K562 (cell line): ENCODE results near the gene MOAP1. TPM values are rescaled to one million over a fixed set of nuclear protein-coding genes. Genes with fewer than 3 reads are reported as not detected.

ENCODE experiments used
- ELF2 ChIP-seq: fragments of 250-450 bp; sonication (Bioruptor Pico); IDR thresholded peaks from 2 replicates; pipeline ENCODE4 v1.5.0; 2021; ENCODE audit warnings: mild to moderate bottlenecking
- HDAC6 ChIP-seq: IDR thresholded peaks from 2 replicates; pipeline ENCODE4 v1.6.1; 2012; ENCODE audit warnings: low read depth, mild to moderate bottlenecking, control low read depth, inconsistent platforms, low read length, moderate library complexity
- HEY1 ChIP-seq: fragments of 250-450 bp; sonication (Bioruptor Pico); IDR thresholded peaks from 2 replicates; pipeline ENCODE4 v1.5.0; 2020; ENCODE audit warnings: mild to moderate bottlenecking, moderate library complexity, borderline replicate concordance
- MCM7 ChIP-seq, 2 experiments: fragments of 450-650 bp; IDR thresholded peaks; 2 replicates each; pipeline ENCODE4 v1.6.1; 2016 to 2018
- MED1 ChIP-seq: sonication (generic); formaldehyde crosslinking; IDR thresholded peaks from 2 replicates; pipeline ENCODE4 v1.8.1; 2023; ENCODE audit warnings: missing genetic modification reagents, borderline replicate concordance
- MTA1 ChIP-seq: fragments of 450-650 bp; IDR thresholded peaks from 2 replicates; pipeline ENCODE4 v1.6.1; 2017; ENCODE audit warnings: borderline replicate concordance
- NR2F6 ChIP-seq: fragments of 450-650 bp; formaldehyde crosslinking; IDR thresholded peaks from 2 replicates; pipeline ENCODE4 v1.4.0; 2020; ENCODE audit warnings: mild to moderate bottlenecking
- POLR2H ChIP-seq: IDR thresholded peaks from 2 replicates; pipeline ENCODE4 v1.6.1; 2016; ENCODE audit warnings: missing genetic modification characterization, low read depth, mild to moderate bottlenecking, control low read depth, missing compliant biosample characterization, moderate library complexity
- RBM14 ChIP-seq: fragments of 200-400 bp; formaldehyde crosslinking; IDR thresholded peaks from 2 replicates; pipeline ENCODE4 v1.6.1; 2018; ENCODE audit warnings: low read depth, mild to moderate bottlenecking, low read length, moderate library complexity, borderline replicate concordance; ENCODE audit not compliant: insufficient read depth
- SP2 ChIP-seq: IDR thresholded peaks from 2 replicates; pipeline ENCODE4 v1.6.1; 2011; ENCODE audit warnings: mild to moderate bottlenecking, low read depth, low read length, moderate library complexity; ENCODE audit not compliant: poor library complexity, severe bottlenecking; ENCODE audit errors: extremely low read depth
- STAT5B ChIP-seq: fragments of 250-450 bp; sonication (Bioruptor Pico); IDR thresholded peaks from 2 replicates; pipeline ENCODE4 v1.8.0; 2021; ENCODE audit warnings: mild to moderate bottlenecking, inconsistent platforms
- ZNF347 ChIP-seq: fragments of 450-650 bp; formaldehyde crosslinking; IDR thresholded peaks from 2 replicates; pipeline ENCODE4 v1.4.0; 2020; ENCODE audit warnings: low read depth, mild to moderate bottlenecking, moderate library complexity
- polyA plus RNA-seq, 8 experiments: library from polyadenylated mRNA; depleted of rRNA in 4 of 8; stranded (reverse) in 5 of 8; unstranded in 3 of 8; fragments of >200 nt; fragmentation: Nextera tagmentation in 2 of 8; fragmentation: Illumina TruSeq in 1 of 8; extraction: Ambion mirVana in 2 of 8; extraction: Trizol in 1 of 8; gene quantifications; 2 replicates each; pipeline versions ENCODE4 v1.2.1 to v1.2.3, GENCODE V29; 2011 to 2014; ENCODE audit warnings: inconsistent platforms in 1 of 8, missing spikeins in 1 of 8
- total RNA-seq, 7 experiments: library from RNA; depleted of rRNA in 6 of 7; stranded (reverse); fragments of >200 nt in 6 of 7; fragmentation: Illumina TruSeq in 2 of 7; extraction: Trizol in 2 of 7; gene quantifications; 2 replicates each; pipeline versions ENCODE4 v1.2.1 to v1.2.3, GENCODE V29; 2011 to 2021; ENCODE audit warnings: low replicate concordance in 1 of 7
- TF ChIP-seq, protein P1 (sequence below): sonication (generic); formaldehyde crosslinking; IDR thresholded peaks from 2 replicates; pipeline ENCODE4 v1.8.0; 2023; ENCODE audit warnings: missing genetic modification reagents, mild to moderate bottlenecking, borderline replicate concordance
- TF ChIP-seq, protein P2 (sequence below): fragments of 450-650 bp; formaldehyde crosslinking; IDR thresholded peaks from 2 replicates; pipeline ENCODE4 v1.4.0; 2020; ENCODE audit warnings: mild to moderate bottlenecking, moderate library complexity
- TF ChIP-seq, protein P3 (sequence below): fragments of 250-450 bp; sonication (Bioruptor Pico); IDR thresholded peaks from 2 replicates; pipeline ENCODE4 v1.4.0; 2020; ENCODE audit warnings: mild to moderate bottlenecking
- TF ChIP-seq, protein P4 (sequence below): fragments of 250-450 bp; sonication (Bioruptor Pico); IDR thresholded peaks from 2 replicates; pipeline ENCODE4 v1.5.0; 2020; ENCODE audit warnings: mild to moderate bottlenecking, borderline replicate concordance

Gene MOAP1
- total and polyA plus RNA-seq, 9 of the 15 experiments (the other 6 are each of a cell fraction or from before 2014, with no cell fraction given), result 1.5 to 14.4 (median 6.0) TPM

DNA sequence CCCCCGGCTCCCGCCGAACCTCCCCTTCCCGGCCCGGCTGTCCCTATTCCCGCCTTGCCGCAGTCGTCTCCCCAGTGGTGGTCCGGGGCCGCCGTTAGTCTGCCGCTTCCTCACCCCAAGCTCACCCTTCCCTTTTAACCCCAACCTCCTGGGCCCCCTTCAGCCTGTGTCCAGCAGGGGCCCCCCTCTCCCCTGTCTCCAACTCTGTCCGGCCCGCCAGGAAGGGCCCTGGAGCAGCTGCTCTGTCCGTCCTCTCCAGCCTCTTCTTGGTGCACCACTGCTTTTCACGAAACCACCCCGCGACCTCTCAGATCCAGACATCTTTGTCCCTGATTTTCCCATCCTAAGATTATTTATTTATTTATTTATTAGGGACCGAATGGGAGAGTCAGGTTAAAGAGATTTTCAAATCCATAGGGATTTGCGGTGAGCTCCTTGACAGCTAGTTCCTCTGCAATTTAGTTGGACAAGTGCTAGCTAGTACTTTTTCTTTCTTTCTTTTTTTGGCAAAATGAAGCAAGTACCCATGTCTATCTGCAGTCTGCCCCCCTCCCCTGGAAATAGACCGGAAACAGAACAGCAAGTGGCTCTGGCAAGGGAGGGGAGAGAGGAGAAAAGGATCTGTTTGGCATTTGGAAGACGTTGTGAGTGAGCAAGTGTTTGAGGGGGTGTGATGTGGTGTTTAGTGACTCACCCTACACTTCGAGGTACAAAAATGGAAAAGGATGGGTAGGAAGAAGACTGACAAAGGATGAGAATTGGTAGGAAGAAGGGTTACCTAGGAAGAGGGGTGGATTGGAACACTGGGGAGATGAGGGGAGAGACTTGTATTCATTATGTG is 23.0 kb upstream of the MOAP1 start (continued):
- TF ChIP-seq, protein P1, sequence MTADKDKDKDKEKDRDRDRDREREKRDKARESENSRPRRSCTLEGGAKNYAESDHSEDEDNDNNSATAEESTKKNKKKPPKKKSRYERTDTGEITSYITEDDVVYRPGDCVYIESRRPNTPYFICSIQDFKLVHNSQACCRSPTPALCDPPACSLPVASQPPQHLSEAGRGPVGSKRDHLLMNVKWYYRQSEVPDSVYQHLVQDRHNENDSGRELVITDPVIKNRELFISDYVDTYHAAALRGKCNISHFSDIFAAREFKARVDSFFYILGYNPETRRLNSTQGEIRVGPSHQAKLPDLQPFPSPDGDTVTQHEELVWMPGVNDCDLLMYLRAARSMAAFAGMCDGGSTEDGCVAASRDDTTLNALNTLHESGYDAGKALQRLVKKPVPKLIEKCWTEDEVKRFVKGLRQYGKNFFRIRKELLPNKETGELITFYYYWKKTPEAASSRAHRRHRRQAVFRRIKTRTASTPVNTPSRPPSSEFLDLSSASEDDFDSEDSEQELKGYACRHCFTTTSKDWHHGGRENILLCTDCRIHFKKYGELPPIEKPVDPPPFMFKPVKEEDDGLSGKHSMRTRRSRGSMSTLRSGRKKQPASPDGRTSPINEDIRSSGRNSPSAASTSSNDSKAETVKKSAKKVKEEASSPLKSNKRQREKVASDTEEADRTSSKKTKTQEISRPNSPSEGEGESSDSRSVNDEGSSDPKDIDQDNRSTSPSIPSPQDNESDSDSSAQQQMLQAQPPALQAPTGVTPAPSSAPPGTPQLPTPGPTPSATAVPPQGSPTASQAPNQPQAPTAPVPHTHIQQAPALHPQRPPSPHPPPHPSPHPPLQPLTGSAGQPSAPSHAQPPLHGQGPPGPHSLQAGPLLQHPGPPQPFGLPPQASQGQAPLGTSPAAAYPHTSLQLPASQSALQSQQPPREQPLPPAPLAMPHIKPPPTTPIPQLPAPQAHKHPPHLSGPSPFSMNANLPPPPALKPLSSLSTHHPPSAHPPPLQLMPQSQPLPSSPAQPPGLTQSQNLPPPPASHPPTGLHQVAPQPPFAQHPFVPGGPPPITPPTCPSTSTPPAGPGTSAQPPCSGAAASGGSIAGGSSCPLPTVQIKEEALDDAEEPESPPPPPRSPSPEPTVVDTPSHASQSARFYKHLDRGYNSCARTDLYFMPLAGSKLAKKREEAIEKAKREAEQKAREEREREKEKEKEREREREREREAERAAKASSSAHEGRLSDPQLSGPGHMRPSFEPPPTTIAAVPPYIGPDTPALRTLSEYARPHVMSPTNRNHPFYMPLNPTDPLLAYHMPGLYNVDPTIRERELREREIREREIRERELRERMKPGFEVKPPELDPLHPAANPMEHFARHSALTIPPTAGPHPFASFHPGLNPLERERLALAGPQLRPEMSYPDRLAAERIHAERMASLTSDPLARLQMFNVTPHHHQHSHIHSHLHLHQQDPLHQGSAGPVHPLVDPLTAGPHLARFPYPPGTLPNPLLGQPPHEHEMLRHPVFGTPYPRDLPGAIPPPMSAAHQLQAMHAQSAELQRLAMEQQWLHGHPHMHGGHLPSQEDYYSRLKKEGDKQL (CRISPR knock-in tag), result no peak
- no peak for TF ChIP-seq MCM7 (IDR thresholded peaks at IDR 0.05)
- no peak for TF ChIP-seq POLR2H (tag)
- TF ChIP-seq RBM14, result no peak
- TF ChIP-seq HEY1 (CRISPR knock-in tag), result no peak
- TF ChIP-seq ELF2 (CRISPR knock-in tag), result no peak
- TF ChIP-seq SP2, result no peak
- no peak for TF ChIP-seq MED1 (CRISPR knock-in tag)
- TF ChIP-seq HDAC6, result no peak
- TF ChIP-seq, protein P2, sequence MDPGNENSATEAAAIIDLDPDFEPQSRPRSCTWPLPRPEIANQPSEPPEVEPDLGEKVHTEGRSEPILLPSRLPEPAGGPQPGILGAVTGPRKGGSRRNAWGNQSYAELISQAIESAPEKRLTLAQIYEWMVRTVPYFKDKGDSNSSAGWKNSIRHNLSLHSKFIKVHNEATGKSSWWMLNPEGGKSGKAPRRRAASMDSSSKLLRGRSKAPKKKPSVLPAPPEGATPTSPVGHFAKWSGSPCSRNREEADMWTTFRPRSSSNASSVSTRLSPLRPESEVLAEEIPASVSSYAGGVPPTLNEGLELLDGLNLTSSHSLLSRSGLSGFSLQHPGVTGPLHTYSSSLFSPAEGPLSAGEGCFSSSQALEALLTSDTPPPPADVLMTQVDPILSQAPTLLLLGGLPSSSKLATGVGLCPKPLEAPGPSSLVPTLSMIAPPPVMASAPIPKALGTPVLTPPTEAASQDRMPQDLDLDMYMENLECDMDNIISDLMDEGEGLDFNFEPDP (CRISPR knock-in tag), result no peak
- no peak for TF ChIP-seq ZNF347 (CRISPR knock-in tag)
- TF ChIP-seq, protein P3, sequence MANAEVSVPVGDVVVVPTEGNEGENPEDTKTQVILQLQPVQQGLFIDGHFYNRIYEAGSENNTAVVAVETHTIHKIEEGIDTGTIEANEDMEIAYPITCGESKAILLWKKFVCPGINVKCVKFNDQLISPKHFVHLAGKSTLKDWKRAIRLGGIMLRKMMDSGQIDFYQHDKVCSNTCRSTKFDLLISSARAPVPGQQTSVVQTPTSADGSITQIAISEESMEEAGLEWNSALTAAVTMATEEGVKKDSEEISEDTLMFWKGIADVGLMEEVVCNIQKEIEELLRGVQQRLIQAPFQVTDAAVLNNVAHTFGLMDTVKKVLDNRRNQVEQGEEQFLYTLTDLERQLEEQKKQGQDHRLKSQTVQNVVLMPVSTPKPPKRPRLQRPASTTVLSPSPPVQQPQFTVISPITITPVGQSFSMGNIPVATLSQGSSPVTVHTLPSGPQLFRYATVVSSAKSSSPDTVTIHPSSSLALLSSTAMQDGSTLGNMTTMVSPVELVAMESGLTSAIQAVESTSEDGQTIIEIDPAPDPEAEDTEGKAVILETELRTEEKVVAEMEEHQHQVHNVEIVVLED (CRISPR knock-in tag), result no peak
- TF ChIP-seq MTA1, result no peak
- TF ChIP-seq STAT5B (CRISPR knock-in tag), result no peak
- TF ChIP-seq NR2F6 (CRISPR knock-in tag), result no peak
- TF ChIP-seq, protein P4, sequence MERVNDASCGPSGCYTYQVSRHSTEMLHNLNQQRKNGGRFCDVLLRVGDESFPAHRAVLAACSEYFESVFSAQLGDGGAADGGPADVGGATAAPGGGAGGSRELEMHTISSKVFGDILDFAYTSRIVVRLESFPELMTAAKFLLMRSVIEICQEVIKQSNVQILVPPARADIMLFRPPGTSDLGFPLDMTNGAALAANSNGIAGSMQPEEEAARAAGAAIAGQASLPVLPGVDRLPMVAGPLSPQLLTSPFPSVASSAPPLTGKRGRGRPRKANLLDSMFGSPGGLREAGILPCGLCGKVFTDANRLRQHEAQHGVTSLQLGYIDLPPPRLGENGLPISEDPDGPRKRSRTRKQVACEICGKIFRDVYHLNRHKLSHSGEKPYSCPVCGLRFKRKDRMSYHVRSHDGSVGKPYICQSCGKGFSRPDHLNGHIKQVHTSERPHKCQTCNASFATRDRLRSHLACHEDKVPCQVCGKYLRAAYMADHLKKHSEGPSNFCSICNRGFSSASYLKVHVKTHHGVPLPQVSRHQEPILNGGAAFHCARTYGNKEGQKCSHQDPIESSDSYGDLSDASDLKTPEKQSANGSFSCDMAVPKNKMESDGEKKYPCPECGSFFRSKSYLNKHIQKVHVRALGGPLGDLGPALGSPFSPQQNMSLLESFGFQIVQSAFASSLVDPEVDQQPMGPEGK (CRISPR knock-in tag), result no peak
